Upper lobe of left lung (tissue), 4 donors: ENCODE measurements around the gene C1orf141.

Source experiments
- CTCF ChIP-seq, 6 experiments: fragments of 450-650 bp in 4 of 6; fragments of 200-600 bp in 2 of 6; sonication (generic) in 2 of 6; IDR thresholded peaks; one replicate each; pipeline ENCODE4 v1.5.1; 2016 to 2019; ENCODE audit warnings: antibody characterized with exemption in 6 of 6
- EP300 ChIP-seq, 4 donors: sonication (generic); formaldehyde crosslinking; IDR thresholded peaks; one replicate each; pipeline ENCODE4 v1.5.1; 2017; ENCODE audit warnings: antibody characterized with exemption in 4 of 4, control low read depth in 2 of 4
- POLR2A ChIP-seq, 4 donors: fragments of 450-650 bp; IDR thresholded peaks; one replicate each; pipeline ENCODE4 v1.5.1; 2016 to 2017; ENCODE audit warnings: antibody characterized with exemption in 4 of 4, mild to moderate bottlenecking in 2 of 4
- POLR2AphosphoS5 ChIP-seq, 2 donors: sonication (generic); formaldehyde crosslinking; IDR thresholded peaks; one replicate each; pipeline ENCODE4 v1.5.1; 2017; ENCODE audit warnings: antibody characterized with exemption in 2 of 2

DNA sequence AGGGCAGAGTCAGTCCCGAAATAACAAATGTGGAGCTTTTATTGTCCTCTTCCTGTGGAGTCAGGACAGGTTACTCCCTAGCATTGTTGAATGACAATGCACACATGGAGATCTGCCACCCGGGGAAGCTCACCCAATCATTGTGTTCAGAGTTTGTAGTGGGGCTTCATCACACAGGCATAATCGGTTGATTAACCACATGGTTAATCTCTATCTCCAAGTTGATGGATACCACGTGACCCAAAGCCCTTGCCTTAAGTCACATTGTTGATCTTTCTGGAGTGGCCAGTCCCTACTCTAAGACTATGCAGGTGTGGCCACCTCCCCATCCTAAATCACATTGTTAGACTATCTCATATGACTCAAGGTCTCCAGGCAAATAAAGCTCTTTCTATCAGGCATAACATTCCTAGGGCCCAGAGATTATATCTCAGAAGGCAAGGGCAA lies 2.6 kb upstream of the C1orf141 start:
- no peak for TF ChIP-seq CTCF (IDR thresholded peaks at IDR 0.05)
- no peak for TF ChIP-seq POLR2AphosphoS5 (IDR thresholded peaks at IDR 0.05)
- TF ChIP-seq POLR2A (IDR thresholded peaks at IDR 0.05): no peak
- no peak for TF ChIP-seq EP300 (IDR thresholded peaks at IDR 0.05)
